Myocyte (in vitro differentiated cells): ENCODE measurements around the gene ATP8B4. TPM values are rescaled to one million over a fixed set of nuclear protein-coding genes. Genes with fewer than 3 reads are reported as not detected.
A peak's percentile ranks its signal among the peaks of the same experiment; 100 is the strongest.

Source experiments
- DNase-seq: peaks from one replicate; pipeline ENCODE4 v3.0.0-alpha.2; 2012; ENCODE audit warnings: low read depth
- total RNA-seq: library from RNA; depleted of rRNA; stranded (reverse); fragments of >200 nt; gene quantifications from 2 replicates; pipeline ENCODE4 v1.2.3, GENCODE V29; 2014

ATP8B4 gene
- total RNA-seq, 1 donor from 2014 or later = 3.3 TPM

DNA sequence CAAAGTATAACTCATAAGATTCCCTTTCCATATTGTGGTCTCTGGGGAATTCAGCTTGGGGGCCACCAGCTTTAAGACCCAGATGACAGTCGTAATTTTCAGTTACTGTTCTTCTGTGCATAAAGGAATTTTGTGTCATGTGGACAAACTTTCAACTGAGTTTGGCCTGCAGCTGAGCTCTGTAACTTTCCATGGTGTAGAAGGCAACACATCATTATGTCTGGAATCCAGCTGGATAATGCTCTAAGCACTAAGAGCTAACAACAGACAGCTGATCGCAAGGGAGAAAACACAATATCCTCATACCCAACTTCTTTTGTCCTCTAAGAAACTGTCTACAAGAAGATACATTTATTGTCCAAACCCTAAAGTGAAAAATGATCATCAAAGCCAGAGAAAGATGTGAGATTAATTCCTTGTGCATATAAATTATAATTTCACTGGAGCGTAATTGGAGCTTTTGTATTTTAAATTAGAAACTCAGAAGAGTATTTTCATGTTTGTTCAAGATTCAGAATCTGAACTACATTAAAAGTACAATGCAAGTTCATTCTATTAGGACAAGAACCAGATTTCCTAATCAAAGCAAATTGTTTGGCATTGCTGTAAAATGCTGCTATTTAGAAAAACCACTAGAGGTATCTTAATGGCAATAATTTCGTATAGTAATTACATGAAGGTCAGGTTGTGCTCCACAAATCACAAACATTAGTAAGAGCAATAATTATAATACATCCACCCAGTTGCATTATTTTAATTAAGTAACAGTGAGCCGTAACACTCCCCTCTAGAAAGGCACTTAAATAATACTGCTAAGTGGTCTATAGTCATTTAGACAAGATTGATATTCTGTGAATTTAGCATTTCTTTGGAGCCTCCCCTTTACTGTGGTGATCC is 218.8 kb downstream of the ATP8B4 start:
- DNase-seq = peak; percentile 68

DNA sequence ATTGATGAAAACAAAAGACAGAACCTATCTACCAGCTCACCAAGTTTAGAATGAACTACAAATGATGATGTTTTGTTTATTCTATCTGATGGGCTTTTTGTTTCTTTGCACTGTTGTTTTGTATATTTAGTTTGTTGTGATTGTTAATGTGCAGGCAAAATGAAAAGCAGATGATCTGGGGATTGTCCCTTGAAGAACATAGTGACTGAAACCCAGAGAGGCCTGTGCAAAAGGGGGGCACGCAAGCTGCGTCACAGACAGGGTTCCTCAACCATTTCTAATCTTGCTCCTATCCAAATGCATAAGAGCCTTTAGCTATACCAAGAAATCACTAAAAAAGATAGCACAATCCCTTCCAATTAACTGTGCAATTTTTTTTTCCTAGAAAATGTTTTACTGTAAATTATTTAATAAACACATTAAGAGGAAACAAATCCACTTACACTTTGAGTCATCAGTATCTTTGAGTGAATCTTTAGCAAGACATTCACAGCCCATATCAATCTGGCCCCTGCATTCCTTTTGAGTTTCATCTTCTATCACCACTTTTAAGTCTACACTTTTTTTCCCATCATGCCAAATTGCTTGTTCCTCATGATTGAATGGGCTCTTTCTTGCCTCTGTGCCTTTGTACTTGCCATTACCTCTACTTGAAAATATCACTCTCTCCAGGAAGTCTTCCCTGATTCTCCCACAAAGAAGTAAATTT is 220.3 kb downstream of the ATP8B4 start:
- no peak for DNase-seq

DNA sequence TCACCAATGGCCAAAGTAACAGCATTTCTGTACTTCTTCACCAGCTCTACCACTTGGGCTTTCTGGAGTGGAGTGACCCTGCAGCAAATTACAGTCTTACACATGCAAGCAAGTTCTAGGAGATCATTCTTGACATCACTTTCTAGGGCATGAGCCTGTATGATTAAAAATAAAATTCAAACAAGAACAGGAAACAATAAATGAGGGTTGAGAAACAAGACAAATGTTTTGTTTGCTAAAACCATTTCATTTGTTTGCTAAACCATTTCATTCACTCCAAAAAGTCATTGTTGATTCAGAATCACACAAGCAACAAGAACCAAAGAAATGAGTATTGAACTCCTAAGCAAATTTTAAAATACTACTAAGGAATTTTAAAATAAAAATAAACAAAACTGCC is 220.9 kb downstream of the ATP8B4 start:
- DNase-seq = no peak

DNA sequence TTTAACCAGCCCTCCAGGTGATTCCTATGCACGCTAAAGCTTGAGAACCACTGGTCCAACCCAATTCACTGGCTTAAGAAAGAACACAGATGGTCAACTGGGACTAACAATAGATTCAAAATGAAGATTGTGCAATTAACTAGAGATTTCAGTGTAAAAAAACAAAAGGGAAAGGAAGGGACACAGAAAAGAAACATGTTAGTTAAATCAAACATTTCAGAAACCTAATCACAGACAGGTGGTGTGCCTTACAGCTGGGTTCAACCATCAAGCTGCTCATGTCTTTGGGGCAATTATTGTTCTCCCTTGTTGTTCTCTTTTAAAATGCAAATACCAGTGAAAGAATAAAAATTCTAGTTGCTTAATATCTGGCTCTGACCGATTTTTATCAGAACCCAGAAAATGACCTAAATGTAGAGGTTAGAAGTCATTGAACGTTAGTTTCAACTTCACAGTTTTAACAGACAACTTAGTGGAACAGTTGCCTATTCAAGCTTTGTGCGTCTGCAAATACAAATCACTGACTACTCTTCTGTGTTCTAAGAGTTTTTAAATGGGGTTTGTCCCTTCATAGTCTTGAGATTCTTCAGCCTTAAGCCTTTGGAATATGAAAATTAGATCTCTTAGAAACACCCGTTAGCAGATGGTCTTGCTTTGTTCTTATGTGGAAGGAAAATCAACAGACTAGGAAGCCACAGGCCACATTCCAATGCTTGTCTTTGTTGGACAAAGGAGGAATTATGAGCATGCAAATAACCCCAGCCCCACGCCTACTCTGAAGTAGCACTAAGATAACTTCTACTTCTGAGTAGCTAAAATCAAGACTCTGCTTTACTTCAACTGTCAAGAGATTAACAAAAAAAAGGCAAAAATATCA is 223.4 kb downstream of the ATP8B4 start:
- DNase-seq = peak; percentile 64

DNA sequence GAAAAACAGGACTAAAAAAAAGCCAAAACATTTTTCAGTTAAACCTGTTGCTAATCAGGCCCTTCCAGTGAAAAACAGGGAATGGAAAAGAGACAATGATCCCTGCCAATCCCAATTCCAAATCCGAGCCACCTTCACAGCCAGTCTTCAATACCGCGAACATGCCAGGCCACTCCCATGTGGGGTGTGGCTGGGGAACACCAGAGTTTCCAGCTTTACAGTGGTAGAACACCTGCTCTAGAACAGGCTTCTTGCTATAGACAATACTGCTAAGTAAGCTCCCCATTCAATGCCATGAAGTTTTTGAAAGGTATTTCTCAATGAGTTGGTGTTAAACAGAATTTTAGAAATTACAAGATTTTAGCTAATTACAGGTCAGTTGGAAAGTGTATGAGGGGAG is 228.3 kb downstream of the ATP8B4 start:
- DNase-seq = no peak

DNA sequence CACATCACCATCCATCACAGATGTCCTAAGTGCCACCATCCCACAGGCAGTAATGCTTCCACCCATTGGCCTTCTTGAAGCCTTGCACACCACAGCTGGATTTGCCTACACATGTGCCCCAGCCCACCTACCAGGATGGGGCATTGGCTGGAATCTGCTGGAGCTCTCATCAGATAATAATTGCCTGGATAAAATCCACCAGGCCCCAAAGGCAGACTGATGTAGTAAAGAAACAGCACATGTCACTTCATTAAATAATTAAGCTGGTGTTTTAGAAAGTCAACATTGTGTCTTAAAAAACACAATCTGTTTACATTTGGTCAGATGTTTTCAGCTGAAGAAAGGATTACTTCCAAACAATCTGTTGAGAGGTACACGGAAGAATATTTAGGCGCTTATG is 229.5 kb downstream of the ATP8B4 start:
- no peak for DNase-seq

DNA sequence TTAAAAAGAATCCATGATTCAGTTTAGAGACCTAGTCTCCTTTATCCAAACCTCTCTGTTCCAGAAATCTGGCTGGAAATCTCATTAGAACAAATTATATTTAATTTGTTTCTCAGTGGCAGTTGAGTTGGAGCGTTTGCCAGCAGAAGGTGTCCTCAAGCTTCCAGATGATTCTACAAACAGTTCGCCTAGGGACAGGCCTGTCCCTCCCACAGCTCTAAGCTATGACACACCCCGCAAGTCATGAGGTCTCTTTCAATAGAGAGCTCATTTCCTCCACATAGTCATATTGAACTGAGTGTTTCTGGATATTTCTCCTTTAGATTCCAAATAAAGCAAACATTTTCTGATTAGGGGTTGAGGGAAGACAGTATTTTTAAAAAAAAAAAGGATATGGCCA is 230.3 kb downstream of the ATP8B4 start:
- DNase-seq = no peak

DNA sequence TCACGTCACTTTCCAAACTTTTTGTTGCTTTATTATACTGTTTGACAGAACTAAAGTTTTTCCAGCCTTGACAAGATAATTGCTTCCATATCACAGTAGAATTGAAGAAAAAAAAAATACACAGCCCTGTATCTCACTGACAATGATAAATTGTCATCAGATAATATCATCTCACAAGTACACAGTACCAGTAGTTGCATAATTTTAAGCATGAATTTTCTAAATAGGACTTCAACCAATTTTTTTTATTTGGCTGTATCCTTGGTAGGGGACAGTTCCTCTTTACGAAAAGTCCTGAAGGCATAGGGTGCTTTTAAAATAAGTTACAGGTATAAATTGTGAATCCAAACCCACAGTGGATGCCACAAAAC is 230.7 kb downstream of the ATP8B4 start:
- no peak for DNase-seq

DNA sequence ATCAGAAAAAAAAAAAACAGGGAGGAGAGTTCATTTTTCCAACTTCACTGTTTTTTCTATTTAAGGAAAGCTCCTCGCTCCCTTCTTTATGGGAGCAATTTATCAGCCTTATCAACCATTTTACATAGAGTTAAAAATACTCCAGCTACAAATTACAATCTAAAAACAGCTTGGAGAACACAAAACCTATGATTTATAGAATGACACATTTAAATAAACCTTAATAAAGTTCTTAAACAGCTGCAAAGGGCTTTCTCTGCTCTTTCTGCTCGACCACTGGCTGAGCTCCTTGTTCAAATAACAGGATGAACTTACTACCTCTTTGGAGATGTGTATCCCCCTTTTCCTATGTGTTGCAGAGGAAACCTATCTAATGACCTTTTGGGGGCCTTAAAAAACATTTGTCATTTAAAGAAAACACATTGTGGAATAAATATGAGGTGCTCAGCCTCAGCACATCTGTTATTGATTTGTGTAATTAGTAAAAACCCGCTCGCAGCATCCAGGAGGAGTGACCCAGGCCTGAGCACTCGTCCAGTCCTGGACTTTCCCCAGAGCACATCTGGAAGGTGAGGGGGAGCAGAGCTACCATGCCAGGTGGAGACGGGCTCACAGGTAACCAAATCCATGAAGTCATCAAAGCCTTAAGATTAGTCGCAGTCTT is 231.2 kb downstream of the ATP8B4 start:
- no peak for DNase-seq

DNA sequence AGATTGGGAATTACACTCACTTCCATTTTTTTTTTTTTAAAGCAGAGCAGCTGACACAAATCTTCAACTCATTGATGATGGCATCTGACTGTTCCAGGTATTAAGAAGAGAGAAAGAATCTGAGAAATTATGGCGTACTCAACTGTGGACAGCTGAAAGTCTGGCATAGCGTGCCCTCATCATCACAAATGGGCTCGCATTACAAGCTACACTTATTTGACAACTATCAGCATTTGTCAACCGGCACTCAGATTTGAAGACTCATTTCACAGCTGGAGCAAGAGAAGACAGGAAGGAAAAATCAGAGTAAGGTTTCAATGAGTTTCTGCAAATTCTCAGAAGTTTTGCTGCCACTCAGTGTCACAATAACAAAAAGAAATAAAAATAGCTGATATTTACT is 235.9 kb downstream of the ATP8B4 start:
- DNase-seq = peak; percentile 49

DNA sequence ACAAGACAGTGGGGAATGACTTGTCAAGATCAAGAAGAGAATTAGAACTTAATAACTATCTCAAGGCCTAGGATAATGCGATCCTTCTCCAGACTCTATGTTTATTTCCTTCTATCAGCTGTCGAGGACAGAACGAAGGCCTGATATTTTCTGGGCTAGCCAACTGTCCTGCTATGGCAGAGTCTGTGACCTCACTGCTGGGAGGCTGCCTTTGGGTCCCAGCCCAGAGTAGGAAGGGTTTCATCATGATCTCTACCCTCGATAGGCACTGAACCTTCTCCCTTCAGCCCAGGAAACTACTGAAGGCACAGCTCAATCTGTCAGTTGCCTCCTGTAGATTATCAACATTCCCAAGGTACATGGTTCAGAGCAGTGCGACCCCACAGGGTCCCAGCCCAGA is 237.2 kb downstream of the ATP8B4 start:
- DNase-seq = peak; percentile 57

DNA sequence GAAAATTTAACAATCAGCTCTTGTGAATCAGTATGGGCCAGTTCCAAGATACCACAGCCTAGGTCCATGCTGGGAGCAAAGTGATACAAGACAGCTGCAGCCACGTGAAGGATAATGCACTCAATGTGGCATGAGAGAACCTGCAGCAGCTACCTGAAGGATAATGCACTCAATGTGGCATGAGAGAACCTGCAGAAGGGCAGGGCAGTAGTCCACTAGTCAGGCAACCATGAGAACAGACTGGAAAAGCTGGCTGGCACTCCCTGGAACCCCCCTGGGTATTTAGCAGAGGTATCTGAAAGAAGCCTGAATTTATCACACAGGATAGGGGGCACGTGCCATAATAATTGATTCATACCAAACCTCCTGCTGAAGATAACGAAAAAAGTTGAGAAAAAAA is 237.6 kb downstream of the ATP8B4 start:
- no peak for DNase-seq

DNA sequence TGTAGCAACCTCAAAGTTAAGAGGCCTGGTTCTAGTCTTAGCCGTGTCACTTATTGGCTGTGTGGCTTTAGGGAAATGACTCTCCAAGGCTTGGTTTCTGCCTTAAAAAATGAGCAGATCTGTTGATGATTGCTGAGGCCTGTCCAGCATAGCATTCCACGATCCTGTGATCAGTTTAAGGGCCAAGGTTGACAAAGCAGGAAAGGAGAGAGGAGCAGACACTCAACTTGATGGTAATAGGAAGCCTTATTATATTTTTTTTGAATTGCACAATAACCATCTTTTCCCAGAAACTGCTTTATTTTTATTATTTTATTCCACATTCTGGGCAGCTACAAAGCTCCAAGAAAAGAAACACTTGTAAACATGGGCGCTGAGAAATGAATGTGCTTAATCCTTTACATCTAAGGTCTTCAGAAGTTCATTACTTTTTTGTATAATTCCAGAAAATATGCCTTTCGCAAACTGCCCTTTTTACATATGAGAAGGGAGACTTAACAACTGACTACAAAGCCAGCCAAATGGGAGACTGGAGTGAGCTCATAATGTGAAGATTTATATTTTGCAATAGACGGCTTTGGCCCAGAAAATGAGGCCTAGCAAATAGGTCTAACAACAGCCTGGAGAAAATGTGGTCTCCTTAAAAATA is 241.0 kb downstream of the ATP8B4 start:
- no peak for DNase-seq

DNA sequence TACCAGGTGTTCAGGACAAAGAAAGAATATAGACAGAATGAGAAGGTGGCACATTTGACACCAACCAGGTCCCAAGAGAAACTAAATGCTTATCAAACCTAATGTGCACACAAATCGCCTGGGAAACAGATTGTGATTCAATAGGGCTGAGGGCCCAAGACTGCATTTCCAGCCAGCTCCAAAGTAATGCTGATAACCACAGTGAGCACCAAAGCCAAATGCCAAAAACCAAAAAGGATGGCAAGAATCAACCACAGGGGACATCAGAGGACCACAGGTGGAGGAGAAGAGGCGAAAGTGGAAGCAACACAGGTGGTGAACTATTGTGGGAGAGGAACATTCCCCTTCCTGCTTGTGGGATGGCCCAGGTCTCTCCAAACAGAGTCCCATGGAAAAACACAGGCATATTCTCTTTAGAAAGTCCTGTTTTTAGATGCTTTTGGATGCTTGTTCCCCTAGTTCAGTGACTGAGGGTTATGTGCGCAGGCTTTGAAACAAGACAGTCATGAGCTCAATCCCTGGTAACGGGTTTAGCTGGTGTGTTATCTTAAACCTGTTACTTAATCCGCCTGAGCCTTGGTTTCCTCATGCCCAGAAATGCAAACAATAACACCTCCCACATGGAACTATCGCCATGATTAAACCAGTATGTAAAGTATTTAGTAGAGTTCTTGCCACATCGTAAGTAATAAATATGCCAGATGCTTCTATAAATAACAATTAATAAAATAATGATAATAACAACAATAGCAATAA is 241.7 kb downstream of the ATP8B4 start:
- DNase-seq = peak; percentile 50

DNA sequence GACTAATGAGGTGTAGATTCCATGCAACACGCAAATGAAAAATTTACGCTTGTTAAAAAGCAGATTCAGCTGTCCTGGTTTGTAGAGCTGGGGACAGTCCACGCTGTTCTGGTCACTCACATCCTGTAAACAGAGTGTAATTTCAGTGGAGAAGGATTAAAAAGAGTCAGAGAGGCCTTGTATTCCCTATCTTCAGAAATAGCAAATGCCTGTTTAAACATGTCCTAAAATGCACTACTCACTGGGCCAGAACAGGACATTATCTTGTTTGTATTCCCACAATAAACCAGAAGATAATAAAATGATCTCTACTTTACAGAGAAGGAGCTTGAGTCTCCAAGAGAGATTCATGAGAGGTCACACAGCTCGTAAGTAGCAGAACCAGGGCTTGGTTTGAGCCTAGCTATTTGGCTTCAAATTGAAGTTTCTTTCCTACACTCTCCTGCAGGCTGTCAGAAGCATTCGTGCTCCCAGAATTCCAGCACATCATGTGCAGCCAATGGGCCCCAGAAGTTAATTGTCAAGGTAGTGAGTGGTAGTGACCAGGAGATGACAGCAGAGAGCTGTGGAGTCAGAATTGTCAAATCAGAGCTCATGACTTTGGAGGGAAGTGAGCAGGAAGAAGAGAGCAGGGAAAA is 242.5 kb downstream of the ATP8B4 start:
- DNase-seq = no peak

DNA sequence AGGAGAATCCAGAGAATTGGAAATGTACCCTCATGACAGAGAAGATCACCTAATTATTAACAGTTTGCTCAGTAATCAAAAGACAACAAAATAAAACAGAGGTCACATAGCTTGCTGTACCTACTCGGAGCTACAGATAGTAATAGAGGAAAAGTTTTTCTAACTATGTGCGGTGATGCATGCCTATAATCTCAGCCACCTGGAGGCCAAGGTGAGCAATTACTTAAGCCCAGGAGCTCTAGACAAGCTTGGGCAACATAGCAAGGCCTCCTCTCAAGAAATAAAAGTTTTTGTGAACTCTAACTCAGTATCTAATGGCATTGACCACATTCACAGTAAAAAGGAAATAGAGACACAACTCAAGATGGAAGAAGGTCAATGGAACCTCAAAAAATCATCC is 243.6 kb downstream of the ATP8B4 start:
- no peak for DNase-seq

DNA sequence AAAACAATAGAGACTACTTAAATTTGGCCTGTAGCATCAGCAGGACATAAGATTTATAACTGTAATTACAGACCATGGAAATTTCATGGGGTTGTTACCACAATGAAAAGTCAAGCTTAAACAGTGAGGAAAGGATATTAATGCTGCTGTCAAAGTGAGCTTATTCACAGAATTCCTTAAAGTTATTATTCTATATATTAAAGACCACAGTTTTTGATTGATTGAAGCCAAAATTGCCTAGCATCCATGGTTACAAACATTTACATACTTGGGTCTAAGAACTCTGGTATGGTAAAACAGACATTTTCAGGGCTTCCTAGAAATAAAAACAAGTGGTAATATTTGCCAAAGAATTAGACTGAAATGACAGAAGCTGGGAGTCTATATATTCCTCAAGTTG is 248.6 kb downstream of the ATP8B4 start:
- DNase-seq = no peak

DNA sequence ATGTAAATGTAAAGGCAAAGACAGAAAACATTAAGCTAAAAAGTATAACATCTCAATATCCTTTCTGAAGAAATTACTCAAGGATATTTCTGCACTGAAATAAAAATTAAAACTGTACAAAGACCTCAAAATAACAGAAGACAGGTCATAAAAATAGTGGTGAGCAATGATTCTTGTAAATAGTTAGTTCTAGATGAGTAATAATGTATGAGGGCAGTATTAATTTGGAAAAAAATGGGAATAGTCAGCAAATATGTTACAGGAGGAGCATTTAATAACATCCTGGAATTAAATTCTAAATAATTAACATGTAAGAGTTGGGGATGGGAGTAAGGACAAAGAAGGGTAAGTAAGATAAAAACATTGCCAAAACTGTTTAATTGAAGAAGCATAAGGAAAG is 250.7 kb downstream of the ATP8B4 start:
- DNase-seq = no peak
